ENCODE results near the gene SLC6A17. TPM values are rescaled to one million over a fixed set of nuclear protein-coding genes. Genes with fewer than 3 reads are reported as not detected.

SLC6A17 gene
- total RNA-seq, 2 donors from 2014 or later: 0.14 TPM

DNA sequence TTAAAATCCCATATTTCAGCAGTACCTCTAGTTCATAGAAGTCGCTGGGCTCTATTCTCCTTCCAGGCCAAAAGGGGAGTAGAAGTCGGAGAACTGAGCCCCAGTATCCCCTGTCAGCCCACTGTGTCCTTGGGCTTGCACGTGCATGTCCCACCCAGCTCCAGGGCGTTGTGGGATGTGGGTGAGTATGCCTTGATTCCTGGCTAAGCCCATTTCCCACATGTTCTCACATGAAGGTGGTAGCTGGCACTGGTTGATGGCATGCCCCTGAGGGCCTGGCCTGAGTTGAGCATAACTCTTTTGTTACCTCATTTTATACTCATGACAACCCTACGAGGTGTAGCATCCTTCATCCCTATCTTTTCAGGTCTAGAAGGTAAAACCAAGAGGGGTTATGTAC, 8.0 kb downstream of the SLC6A17 start:
- no peaks in the 10 kb centered on the region for H3K27me3 ChIP-seq (replicated peaks; ENCODE audit: insufficient read depth)
- TF ChIP-seq, protein P1, sequence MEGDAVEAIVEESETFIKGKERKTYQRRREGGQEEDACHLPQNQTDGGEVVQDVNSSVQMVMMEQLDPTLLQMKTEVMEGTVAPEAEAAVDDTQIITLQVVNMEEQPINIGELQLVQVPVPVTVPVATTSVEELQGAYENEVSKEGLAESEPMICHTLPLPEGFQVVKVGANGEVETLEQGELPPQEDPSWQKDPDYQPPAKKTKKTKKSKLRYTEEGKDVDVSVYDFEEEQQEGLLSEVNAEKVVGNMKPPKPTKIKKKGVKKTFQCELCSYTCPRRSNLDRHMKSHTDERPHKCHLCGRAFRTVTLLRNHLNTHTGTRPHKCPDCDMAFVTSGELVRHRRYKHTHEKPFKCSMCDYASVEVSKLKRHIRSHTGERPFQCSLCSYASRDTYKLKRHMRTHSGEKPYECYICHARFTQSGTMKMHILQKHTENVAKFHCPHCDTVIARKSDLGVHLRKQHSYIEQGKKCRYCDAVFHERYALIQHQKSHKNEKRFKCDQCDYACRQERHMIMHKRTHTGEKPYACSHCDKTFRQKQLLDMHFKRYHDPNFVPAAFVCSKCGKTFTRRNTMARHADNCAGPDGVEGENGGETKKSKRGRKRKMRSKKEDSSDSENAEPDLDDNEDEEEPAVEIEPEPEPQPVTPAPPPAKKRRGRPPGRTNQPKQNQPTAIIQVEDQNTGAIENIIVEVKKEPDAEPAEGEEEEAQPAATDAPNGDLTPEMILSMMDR (IDR thresholded peaks at IDR 0.05): no peak
- H3K4me1 ChIP-seq (ENCODE audit: control insufficient read depth in 1 of 2, low read depth in 2 of 2): no peaks in the 10 kb centered on the region
- no peaks in the 10 kb centered on the region for H3K9me3 ChIP-seq
- DNase-seq (ENCODE audit: low spot score): no peak
- no peak overlapping the region for H3K27ac ChIP-seq
- no peaks in the 10 kb centered on the region for H3K36me3 ChIP-seq
- H3K4me3 ChIP-seq: no peak overlapping the region
- ATAC-seq (ENCODE audit: insufficient number of reproducible peaks, low FRiP score, low read depth): no peak

DNA sequence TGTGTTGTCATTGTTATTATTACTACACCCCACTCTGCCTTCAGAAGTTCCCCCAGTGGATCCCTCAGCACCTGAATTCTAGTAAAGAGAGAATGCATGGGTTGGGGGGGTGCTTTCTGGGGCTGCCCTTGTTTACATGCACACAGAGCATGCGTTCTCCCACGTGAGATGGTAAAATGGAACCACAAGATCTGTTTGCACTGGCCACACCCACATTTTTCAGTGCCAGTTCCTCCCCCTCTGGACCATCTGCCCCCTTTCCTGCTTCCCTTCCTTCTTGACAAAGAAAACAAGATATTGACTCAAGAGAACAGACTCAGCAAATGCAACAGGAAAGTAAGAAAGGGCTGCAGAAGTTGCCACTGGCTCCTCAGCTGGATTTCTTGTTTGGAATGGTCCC, 8.9 kb downstream of the SLC6A17 start:
- H3K36me3 ChIP-seq: no peaks in the 10 kb centered on the region
- H3K4me3 ChIP-seq: no peak overlapping the region
- no peak overlapping the region for H3K27ac ChIP-seq
- DNase-seq (ENCODE audit: low spot score): no peak
- no peaks in the 10 kb centered on the region for H3K27me3 ChIP-seq (replicated peaks; ENCODE audit: insufficient read depth)
- no peaks in the 10 kb centered on the region for H3K9me3 ChIP-seq
- TF ChIP-seq, protein P1 (IDR thresholded peaks at IDR 0.05): no peak
- H3K4me1 ChIP-seq (ENCODE audit: control insufficient read depth in 1 of 2, low read depth in 2 of 2): no peaks in the 10 kb centered on the region
- no peak for ATAC-seq (ENCODE audit: insufficient number of reproducible peaks, low FRiP score, low read depth)

DNA sequence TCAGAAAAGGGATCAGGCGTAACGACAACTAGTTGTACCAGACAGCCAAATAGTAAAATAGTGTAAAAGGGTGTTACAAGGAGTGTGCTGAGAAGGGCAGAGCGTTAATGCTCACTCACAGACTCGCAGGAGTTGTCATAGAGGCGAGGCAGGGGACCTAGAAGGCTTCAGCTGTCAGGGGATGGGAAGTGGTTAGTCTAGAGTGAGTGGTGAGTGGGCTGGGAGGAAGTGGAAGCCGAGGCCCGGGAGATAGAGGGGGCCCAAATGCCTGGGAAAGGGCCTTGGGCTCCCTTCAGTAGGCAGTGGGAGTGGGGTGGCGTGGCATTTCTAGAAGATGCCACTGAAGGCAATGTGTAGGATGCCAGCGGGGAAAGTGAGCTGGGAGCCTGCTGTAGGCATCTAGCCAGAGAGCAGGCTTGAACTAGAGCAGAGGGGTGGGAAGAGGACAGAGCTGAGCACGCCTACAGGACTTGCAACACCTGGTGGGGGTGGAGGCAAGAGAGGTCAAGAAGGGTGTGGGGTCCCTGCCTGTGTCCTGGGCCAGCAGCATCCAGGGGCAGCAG, 10.3 kb downstream of the SLC6A17 start:
- Histone ChIP-seq H3K4me3 (no peak overlapping the region), H3K36me3 (no peaks in the 10 kb centered on the region), H3K27me3 (replicated peaks; ENCODE audit: insufficient read depth) (no peaks in the 10 kb centered on the region), H3K9me3 (no peaks in the 10 kb centered on the region), H3K4me1 (ENCODE audit: control insufficient read depth in 1 of 2, low read depth in 2 of 2) (no peaks in the 10 kb centered on the region), H3K27ac (no peak overlapping the region)
- TF ChIP-seq, protein P1 (IDR thresholded peaks at IDR 0.05): no peak
- no peak for DNase-seq (ENCODE audit: low spot score)
- ATAC-seq (ENCODE audit: insufficient number of reproducible peaks, low FRiP score, low read depth): no peak

DNA sequence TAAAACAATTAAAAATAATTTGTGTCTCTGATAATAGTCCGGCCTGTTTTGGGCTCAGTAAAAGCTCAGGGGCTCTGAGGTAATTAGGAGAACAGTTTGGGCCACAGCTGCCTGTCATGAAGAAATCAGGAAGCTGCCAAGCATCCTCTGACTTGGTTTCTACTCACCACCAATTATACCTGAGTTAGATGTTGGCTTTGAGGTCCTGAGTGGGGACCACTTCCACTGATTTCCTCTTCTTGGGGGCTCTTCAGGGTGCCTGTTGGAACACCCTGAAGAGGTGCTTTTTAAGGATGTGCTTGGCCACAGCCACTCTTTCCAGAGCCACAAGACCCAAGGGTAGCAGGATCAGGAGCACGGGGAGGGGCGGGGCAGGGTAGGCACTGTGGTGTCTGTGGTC, 10.9 kb downstream of the SLC6A17 start:
- ATAC-seq (ENCODE audit: insufficient number of reproducible peaks, low FRiP score, low read depth) (no peak), DNase-seq (ENCODE audit: low spot score) (no peak)
- Histone ChIP-seq H3K4me3 (no peak overlapping the region), H3K4me1 (ENCODE audit: control insufficient read depth in 1 of 2, low read depth in 2 of 2) (no peaks in the 10 kb centered on the region), H3K9me3 (no peaks in the 10 kb centered on the region), H3K27ac (no peak overlapping the region), H3K36me3 (no peaks in the 10 kb centered on the region), H3K27me3 (replicated peaks; ENCODE audit: insufficient read depth) (no peaks in the 10 kb centered on the region)
- TF ChIP-seq, protein P1 (IDR thresholded peaks at IDR 0.05): no peak

DNA sequence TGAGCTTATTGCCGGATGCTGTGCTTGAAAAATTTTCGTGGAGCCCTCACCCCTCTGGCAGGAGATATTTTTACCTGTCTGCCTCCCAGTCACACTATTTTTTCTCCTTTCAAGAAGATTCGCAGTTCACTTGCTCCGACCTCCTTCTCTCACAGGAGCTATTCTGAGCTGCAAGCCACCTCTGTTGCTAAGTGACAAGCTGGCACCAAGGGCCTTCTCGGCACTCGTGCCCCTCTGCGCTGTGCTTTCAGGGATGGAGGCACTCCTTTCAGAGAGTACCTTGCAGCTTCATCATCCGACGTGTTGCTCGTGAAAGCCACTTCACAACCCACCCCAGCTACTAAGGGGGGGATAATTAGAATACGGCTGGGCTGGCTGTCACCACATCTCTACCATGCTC, 11.6 kb downstream of the SLC6A17 start:
- H3K36me3 ChIP-seq: no peaks in the 10 kb centered on the region
- no peaks in the 10 kb centered on the region for H3K27me3 ChIP-seq (replicated peaks; ENCODE audit: insufficient read depth)
- H3K9me3 ChIP-seq: no peaks in the 10 kb centered on the region
- no peak for ATAC-seq (ENCODE audit: insufficient number of reproducible peaks, low FRiP score, low read depth)
- no peaks in the 10 kb centered on the region for H3K4me1 ChIP-seq (ENCODE audit: control insufficient read depth in 1 of 2, low read depth in 2 of 2)
- H3K27ac ChIP-seq: no peak overlapping the region
- TF ChIP-seq, protein P1 (IDR thresholded peaks at IDR 0.05): no peak
- no peak for DNase-seq (ENCODE audit: low spot score)
- H3K4me3 ChIP-seq: no peak overlapping the region

Measured in thoracic aorta (tissue), 2 donors.